KOPT-K1 (cell line): ENCODE measurements around the gene CDKN2A.

Experiments used
- H3K27ac ChIP-seq: fragments of 200-600 bp; sonication (generic); 2 replicates; pipeline ENCODE4 v1.5.1; 2016; ENCODE audit warnings: antibody characterized with exemption, mild to moderate bottlenecking, low read depth, low read length; ENCODE audit not compliant: poor library complexity, severe bottlenecking
- H3K36me3 ChIP-seq: fragments of 200-600 bp; sonication (generic); 2 replicates; pipeline ENCODE4 v1.5.1; 2017; ENCODE audit warnings: antibody characterized with exemption, mild to moderate bottlenecking, low read length, moderate library complexity; ENCODE audit not compliant: insufficient read depth
- H3K9me3 ChIP-seq: fragments of 200-600 bp; sonication (generic); 2 replicates; pipeline ENCODE4 v1.5.1; 2017; ENCODE audit warnings: antibody characterized with exemption, low read length, mild to moderate bottlenecking; ENCODE audit not compliant: insufficient read depth, poor library complexity, severe bottlenecking

CDKN2A gene

GRCh38 chr9:21995006-21995665 is 944 bp upstream of the CDKN2A start:
- Histone ChIP-seq H3K9me3 (no peaks in the 10 kb centered on the region), H3K36me3 (peaks cover 1% of the 10 kb centered on the region; the same call in 1 of the 2 replicates), H3K27ac (no peak overlapping the region)

- peaks cover 7% of the 10 kb centered on the region; the same call in 1 of the 2 replicates for H3K36me3 ChIP-seq
- H3K27ac ChIP-seq: peak within 1 kb of the TSS; percentile 73
- no peaks in the 10 kb centered on the region for H3K9me3 ChIP-seq
Measured at GRCh38 chr9:21994556-21995005, 389 bp upstream of the CDKN2A start, which contains the start of gene CDKN2B-AS1. TSS of gene CDKN2B-AS1 (plus strand) at chr9:21994791.

- peak overlapping the region; percentile 73 for H3K27ac ChIP-seq
- no peaks in the 10 kb centered on the region for H3K9me3 ChIP-seq
- H3K36me3 ChIP-seq: peaks cover 10% of the 10 kb centered on the region; the same call in 1 of the 2 replicates
Measured at GRCh38 chr9:21993007-21993406, 1.2 kb downstream of the CDKN2A start.

GRCh38 chr9:21991072-21991959 is 2.9 kb downstream of the CDKN2A start:
- Histone ChIP-seq H3K36me3 (peaks cover 10% of the 10 kb centered on the region; the same call in 1 of the 2 replicates), H3K9me3 (no peaks in the 10 kb centered on the region), H3K27ac (peak overlapping the region; percentile 69)

- Histone ChIP-seq H3K36me3 (peaks cover 10% of the 10 kb centered on the region; the same call in 1 of the 2 replicates), H3K9me3 (no peaks in the 10 kb centered on the region), H3K27ac (peak overlapping the region; percentile 69)
Measured at GRCh38 chr9:21989440-21990189, 4.6 kb downstream of the CDKN2A start.

GRCh38 chr9:21988056-21988990 is 5.9 kb downstream of the CDKN2A start:
- Histone ChIP-seq H3K9me3 (no peaks in the 10 kb centered on the region), H3K27ac (peak overlapping the region; percentile 72), H3K36me3 (peaks cover 10% of the 10 kb centered on the region; the same call in 1 of the 2 replicates)

GRCh38 chr9:21985964-21986667 is 8.1 kb downstream of the CDKN2A start:
- Histone ChIP-seq H3K36me3 (peaks cover 10% of the 10 kb centered on the region; the same call in 1 of the 2 replicates), H3K9me3 (no peaks in the 10 kb centered on the region), H3K27ac (peak overlapping the region; percentile 72)

- H3K9me3 ChIP-seq: no peaks in the 10 kb centered on the region
- H3K36me3 ChIP-seq: no peaks in the 10 kb centered on the region
- H3K27ac ChIP-seq: no peak overlapping the region
Measured at GRCh38 chr9:21984101-21984500, 10.1 kb downstream of the CDKN2A start.

GRCh38 chr9:21983561-21983935 is 10.6 kb downstream of the CDKN2A start:
- H3K27ac ChIP-seq: peak overlapping the region; percentile 37
- H3K9me3 ChIP-seq: no peaks in the 10 kb centered on the region
- H3K36me3 ChIP-seq: no peaks in the 10 kb centered on the region

GRCh38 chr9:21982861-21983560 is 11.2 kb downstream of the CDKN2A start:
- Histone ChIP-seq H3K9me3 (no peaks in the 10 kb centered on the region), H3K27ac (peak overlapping the region; percentile 37)

GRCh38 chr9:21982391-21982790 is 11.8 kb downstream of the CDKN2A start:
- no peaks in the 10 kb centered on the region for H3K36me3 ChIP-seq
- peak overlapping the region; percentile 37 for H3K27ac ChIP-seq
- no peaks in the 10 kb centered on the region for H3K9me3 ChIP-seq

More at GRCh38 chr9:21982861-21983560, 11.2 kb downstream of the CDKN2A start:
- no peaks in the 10 kb centered on the region for H3K36me3 ChIP-seq

- peaks cover 11% of the 10 kb centered on the region for H3K36me3 ChIP-seq
- H3K27ac ChIP-seq: peak overlapping the region; percentile 100
- no peaks in the 10 kb centered on the region for H3K9me3 ChIP-seq
Measured at GRCh38 chr9:21976334-21976875, 17.8 kb downstream of the CDKN2A start.
